Fibroblast of lung (primary cell): ENCODE data around the gene RTN1.

Source experiments
- EZH2 ChIP-seq: IDR thresholded peaks from 2 replicates; pipeline ENCODE4 v1.5.1; 2012; ENCODE audit warnings: low read length, control low read depth, mild to moderate bottlenecking; ENCODE audit errors: missing control alignments
- TF ChIP-seq, protein P1 (sequence below), 2 donors: IDR thresholded peaks in 1 of 2; conservative IDR thresholded peaks in 1 of 2; 1 replicate in 1 of 2; 2 replicates in 1 of 2; pipeline ENCODE4 v1.5.1; 2011 to 2012; ENCODE audit warnings: low read length in 2 of 2, control low read depth in 1 of 2, inconsistent platforms in 1 of 2, low read depth in 1 of 2, mild to moderate bottlenecking in 1 of 2

DNA sequence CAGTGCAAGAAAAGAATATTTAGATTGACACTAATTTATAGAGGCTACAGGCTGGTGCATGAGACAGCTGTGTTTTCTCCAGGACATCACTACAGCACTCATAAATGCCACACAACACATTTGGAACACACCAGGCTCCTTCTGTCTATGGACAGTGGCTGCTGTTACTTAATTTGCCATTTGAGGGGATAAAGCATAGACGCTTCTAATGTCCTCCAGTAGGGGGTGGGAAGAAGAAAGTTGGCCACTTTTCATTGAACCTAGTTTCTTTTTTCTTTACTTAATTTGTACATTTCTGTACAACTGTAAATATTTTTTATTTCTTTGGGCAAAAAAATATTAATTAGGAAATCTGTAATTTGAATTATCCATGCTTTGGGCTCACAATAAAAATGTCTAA lies 12.4 kb upstream of the RTN1 start:
- TF ChIP-seq, protein P1, sequence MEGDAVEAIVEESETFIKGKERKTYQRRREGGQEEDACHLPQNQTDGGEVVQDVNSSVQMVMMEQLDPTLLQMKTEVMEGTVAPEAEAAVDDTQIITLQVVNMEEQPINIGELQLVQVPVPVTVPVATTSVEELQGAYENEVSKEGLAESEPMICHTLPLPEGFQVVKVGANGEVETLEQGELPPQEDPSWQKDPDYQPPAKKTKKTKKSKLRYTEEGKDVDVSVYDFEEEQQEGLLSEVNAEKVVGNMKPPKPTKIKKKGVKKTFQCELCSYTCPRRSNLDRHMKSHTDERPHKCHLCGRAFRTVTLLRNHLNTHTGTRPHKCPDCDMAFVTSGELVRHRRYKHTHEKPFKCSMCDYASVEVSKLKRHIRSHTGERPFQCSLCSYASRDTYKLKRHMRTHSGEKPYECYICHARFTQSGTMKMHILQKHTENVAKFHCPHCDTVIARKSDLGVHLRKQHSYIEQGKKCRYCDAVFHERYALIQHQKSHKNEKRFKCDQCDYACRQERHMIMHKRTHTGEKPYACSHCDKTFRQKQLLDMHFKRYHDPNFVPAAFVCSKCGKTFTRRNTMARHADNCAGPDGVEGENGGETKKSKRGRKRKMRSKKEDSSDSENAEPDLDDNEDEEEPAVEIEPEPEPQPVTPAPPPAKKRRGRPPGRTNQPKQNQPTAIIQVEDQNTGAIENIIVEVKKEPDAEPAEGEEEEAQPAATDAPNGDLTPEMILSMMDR (conservative IDR thresholded peaks at IDR 0.05 in 1 of 2, IDR thresholded peaks at IDR 0.05 in 1 of 2; ENCODE audit: low read depth in 1 of 2, low read length in 2 of 2): peak; percentile 22 to 39
- TF ChIP-seq EZH2: no peak
